Measurements from ENCODE around the gene GRPEL2.
"Not testable (repeated sequence)": the region's sequence is repeated elsewhere in the genome, so short reads cannot be mapped to it uniquely, and the experiment has no call there.

DNA sequence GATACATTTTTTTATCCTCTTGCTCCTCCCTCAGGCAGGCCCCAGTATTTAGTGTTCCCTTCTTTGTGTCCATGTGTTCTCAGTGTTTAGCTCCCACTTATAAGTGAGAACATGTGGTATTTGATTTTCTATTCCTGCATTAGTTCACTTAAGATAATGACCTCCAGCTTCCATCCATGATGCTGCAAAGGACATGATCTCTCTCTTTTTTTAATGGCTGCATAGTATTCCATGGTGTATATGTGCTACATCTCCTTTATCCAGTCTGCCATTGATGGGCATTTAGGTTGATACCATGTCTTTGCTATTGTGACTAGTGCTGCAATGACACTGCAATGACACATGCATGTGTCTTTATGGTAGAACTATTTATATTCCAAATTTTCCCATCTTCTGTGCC, 49.7 kb downstream of the GRPEL2 start:
- TF ChIP-seq, protein P1, sequence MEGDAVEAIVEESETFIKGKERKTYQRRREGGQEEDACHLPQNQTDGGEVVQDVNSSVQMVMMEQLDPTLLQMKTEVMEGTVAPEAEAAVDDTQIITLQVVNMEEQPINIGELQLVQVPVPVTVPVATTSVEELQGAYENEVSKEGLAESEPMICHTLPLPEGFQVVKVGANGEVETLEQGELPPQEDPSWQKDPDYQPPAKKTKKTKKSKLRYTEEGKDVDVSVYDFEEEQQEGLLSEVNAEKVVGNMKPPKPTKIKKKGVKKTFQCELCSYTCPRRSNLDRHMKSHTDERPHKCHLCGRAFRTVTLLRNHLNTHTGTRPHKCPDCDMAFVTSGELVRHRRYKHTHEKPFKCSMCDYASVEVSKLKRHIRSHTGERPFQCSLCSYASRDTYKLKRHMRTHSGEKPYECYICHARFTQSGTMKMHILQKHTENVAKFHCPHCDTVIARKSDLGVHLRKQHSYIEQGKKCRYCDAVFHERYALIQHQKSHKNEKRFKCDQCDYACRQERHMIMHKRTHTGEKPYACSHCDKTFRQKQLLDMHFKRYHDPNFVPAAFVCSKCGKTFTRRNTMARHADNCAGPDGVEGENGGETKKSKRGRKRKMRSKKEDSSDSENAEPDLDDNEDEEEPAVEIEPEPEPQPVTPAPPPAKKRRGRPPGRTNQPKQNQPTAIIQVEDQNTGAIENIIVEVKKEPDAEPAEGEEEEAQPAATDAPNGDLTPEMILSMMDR (IDR thresholded peaks at IDR 0.05), result not testable (repeated sequence)
- not testable (repeated sequence) for TF ChIP-seq POLR2A (IDR thresholded peaks at IDR 0.05)

Measured in esophagus squamous epithelium (tissue), 4 donors.